ENCODE data around the gene SLCO3A1. TPM values are rescaled to one million over a fixed set of nuclear protein-coding genes. Genes with fewer than 3 reads are reported as not detected.

The SLCO3A1 gene
- total RNA-seq, 1 donor from 2014 or later, result 2.7 TPM

DNA sequence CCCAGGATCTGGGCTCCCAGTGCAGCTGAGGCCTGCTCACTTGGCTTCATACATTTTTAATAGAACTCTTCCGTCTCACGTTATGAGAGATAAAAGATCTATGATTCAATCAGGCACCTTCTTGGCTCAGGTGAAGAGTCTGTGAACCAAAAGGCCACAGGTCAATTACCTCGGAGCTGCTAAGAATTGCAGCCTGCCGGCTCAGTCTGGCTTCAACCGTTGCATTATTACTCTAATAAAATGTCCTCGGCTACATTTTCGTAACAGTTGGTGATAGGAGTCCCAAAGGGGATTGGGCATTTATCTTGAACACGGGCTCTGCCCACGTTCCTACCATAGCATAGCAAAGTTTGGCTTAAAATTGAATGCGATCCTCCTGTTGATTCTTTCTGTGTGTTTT lies 176.3 kb downstream of the SLCO3A1 start:
- H3K4me3 ChIP-seq (ENCODE audit: low read depth, low read length), result no peak overlapping the region

DNA sequence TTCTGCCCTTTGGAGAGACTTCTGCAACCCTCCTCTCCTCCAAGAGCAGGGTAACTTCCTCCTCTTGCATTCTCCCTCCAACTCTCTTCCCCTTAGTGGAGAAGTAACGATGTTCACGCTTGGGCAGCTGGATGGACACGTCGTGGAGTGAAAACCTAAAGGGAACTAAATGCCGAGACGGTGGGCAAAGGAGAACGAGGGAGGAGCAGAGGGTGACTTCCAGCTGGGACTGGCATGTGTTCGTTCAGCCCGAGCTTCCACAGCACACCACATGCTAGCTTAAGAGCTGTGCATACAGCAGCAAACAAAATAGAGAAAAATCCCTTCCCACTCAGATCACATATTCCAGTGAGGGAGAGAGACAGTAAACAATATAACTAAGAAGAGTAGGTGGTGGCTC lies 179.8 kb downstream of the SLCO3A1 start:
- TF ChIP-seq, protein P1, sequence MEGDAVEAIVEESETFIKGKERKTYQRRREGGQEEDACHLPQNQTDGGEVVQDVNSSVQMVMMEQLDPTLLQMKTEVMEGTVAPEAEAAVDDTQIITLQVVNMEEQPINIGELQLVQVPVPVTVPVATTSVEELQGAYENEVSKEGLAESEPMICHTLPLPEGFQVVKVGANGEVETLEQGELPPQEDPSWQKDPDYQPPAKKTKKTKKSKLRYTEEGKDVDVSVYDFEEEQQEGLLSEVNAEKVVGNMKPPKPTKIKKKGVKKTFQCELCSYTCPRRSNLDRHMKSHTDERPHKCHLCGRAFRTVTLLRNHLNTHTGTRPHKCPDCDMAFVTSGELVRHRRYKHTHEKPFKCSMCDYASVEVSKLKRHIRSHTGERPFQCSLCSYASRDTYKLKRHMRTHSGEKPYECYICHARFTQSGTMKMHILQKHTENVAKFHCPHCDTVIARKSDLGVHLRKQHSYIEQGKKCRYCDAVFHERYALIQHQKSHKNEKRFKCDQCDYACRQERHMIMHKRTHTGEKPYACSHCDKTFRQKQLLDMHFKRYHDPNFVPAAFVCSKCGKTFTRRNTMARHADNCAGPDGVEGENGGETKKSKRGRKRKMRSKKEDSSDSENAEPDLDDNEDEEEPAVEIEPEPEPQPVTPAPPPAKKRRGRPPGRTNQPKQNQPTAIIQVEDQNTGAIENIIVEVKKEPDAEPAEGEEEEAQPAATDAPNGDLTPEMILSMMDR (conservative IDR thresholded peaks at IDR 0.05; ENCODE audit: low read depth, low read length), result no peak
- no peak overlapping the region for H3K4me3 ChIP-seq (ENCODE audit: low read depth, low read length)
- no peak for DNase-seq (ENCODE audit: low read depth)

More for the DNA sequence above, 176.3 kb downstream of the SLCO3A1 start:
- TF ChIP-seq, protein P1 (conservative IDR thresholded peaks at IDR 0.05; ENCODE audit: low read depth, low read length), result no peak
- DNase-seq (ENCODE audit: low read depth), result no peak

DNA sequence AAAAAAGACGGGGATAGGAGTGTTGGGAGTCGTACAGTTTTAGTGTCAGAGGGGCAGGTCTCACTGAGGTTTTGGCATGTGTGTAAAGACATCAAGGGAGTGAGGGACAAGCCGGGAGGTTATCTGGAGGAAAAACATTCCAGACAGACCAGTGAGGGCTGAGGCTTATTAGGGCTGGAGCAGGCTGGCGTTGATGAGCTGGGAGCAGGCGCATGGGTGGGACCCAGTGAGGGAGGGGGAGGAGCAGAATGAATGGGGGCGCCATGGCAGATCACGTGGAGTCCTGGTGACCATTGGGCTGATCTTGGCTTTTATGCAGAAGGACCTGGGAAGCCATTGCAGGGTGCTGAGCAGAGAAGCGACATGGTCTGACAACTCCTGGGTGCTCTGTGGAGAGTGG lies 180.2 kb downstream of the SLCO3A1 start:
- TF ChIP-seq, protein P1 (conservative IDR thresholded peaks at IDR 0.05; ENCODE audit: low read depth, low read length), result no peak
- H3K4me3 ChIP-seq (ENCODE audit: low read depth, low read length), result no peak overlapping the region
- DNase-seq (ENCODE audit: low read depth), result no peak

DNA sequence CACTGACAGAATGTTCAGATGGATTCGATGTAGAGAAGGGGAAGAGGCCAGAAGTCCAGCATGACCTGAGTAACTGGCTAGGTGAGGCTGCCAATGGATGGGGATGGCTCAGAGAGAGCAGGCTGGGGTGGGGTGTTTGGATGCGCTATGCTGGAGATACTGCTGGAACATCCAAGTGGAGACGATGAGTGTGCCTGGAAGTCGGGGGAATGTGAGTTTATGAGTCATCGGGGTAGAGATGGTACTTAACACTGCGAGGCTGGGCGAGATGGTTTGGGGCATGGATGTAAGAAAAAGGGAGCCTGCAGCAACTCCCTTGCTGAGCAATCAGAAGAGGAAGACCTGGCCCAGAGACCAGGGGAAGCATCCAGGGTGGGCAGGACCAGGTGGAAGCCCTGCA lies 180.7 kb downstream of the SLCO3A1 start:
- H3K4me3 ChIP-seq (ENCODE audit: low read depth, low read length), result no peak overlapping the region
- no peak for DNase-seq (ENCODE audit: low read depth)
- TF ChIP-seq, protein P1 (conservative IDR thresholded peaks at IDR 0.05; ENCODE audit: low read depth, low read length), result no peak

DNA sequence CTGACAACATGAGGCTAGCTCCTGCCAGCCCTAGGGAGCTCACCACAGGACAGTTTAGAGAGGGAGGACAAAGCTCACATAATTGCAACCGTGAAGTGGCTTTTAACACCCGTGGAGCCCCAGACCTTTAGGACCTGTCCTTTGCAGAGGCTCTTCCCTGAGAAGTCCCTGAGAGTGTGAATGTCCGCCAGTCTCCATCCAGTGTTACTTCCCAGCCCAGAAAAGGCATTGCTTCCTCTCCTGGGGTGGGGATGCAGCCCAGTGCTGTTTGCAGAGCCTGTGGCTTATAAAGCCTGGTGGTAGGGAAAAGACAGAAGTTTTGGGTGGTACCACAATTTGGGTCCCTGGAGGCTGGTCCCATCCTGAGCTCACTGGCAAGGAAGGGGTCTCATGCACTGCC lies 182.0 kb downstream of the SLCO3A1 start:
- no peak for DNase-seq (ENCODE audit: low read depth)
- TF ChIP-seq, protein P1 (conservative IDR thresholded peaks at IDR 0.05; ENCODE audit: low read depth, low read length), result no peak
- no peak overlapping the region for H3K4me3 ChIP-seq (ENCODE audit: low read depth, low read length)

DNA sequence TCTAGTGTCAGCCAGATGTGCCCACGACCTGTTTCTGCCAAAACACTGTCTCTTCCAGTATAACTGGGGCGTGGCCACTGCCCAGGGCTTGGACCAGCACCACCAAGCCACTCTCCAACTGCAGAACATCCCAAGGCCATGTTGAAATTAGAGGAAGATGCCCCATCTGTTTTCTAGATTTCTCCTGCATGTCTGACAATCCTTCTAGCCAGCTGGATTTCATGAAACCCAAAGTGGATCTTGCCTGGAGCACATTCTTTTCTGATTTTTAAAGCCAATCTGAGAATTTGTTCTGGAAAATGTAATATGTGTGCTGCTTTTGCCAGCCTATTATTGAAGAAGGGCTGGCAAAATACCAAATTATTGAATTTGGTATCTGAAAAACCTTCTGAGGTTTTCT lies 182.5 kb downstream of the SLCO3A1 start:
- DNase-seq (ENCODE audit: low read depth), result no peak
- TF ChIP-seq, protein P1 (conservative IDR thresholded peaks at IDR 0.05; ENCODE audit: low read depth, low read length), result no peak
- H3K4me3 ChIP-seq (ENCODE audit: low read depth, low read length), result no peak overlapping the region

DNA sequence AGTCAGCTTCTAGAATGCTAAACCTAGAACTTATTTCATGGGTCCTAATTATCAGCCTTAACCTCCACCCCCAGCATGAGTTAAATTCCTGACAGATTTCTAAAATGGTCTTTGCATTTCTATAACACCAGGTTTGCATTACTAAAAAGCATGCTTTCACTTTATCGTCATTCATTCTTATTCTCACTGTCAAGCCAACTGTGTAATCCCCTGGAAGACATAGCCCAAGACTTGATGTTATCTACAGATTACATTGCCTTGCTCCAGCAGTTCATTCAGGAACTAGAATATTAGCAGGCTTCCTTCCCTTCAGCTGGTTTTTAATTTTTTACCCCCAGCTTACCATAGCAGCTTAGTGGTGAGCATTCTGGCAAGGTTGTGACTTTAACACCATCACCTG lies 184.0 kb downstream of the SLCO3A1 start:
- TF ChIP-seq, protein P1 (conservative IDR thresholded peaks at IDR 0.05; ENCODE audit: low read depth, low read length), result no peak
- DNase-seq (ENCODE audit: low read depth), result no peak
- no peak overlapping the region for H3K4me3 ChIP-seq (ENCODE audit: low read depth, low read length)
